ENCODE results near the gene CDC20. TPM values are rescaled to one million over a fixed set of nuclear protein-coding genes. Genes with fewer than 3 reads are reported as not detected.
"Not testable (repeated sequence)": the region's sequence is repeated elsewhere in the genome, so short reads cannot be mapped to it uniquely, and the experiment has no call there.

Gene CDC20
- total RNA-seq, 1 donor from 2014 or later, result 22.5 TPM

DNA sequence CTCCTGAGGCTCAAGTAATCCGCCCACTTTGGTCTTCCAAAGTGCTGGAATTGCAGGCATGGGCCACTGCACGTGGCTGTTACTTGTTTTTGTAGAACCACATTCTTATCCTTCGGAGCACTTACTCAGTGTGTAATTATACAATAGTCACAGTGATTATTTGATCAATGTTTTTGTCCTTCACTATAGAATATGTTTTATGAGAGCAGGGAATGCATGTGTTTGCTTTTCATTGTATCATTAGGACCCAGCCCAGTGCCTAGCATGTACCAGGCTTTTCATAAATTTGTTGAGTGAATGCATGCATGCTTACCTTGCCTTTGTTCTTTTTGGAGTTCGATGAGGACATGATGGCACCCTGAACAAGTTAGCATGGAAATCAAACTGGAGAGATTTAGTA is 36.7 kb downstream of the CDC20 start:
- Mint-ChIP-seq H3K27ac (ENCODE audit: unreplicated experiment) (no peak overlapping the region), H3K27me3 (ENCODE audit: unreplicated experiment) (no peaks in the 10 kb centered on the region), H3K4me1 (ENCODE audit: low read depth, unreplicated experiment) (no peaks in the 10 kb centered on the region), H3K9me3 (ENCODE audit: unreplicated experiment) (no peaks in the 10 kb centered on the region), H3K4me3 (ENCODE audit: unreplicated experiment) (no peak overlapping the region), H3K36me3 (ENCODE audit: unreplicated experiment) (no peaks in the 10 kb centered on the region)
- DNase-seq, result no peak
- TF ChIP-seq, protein P1, sequence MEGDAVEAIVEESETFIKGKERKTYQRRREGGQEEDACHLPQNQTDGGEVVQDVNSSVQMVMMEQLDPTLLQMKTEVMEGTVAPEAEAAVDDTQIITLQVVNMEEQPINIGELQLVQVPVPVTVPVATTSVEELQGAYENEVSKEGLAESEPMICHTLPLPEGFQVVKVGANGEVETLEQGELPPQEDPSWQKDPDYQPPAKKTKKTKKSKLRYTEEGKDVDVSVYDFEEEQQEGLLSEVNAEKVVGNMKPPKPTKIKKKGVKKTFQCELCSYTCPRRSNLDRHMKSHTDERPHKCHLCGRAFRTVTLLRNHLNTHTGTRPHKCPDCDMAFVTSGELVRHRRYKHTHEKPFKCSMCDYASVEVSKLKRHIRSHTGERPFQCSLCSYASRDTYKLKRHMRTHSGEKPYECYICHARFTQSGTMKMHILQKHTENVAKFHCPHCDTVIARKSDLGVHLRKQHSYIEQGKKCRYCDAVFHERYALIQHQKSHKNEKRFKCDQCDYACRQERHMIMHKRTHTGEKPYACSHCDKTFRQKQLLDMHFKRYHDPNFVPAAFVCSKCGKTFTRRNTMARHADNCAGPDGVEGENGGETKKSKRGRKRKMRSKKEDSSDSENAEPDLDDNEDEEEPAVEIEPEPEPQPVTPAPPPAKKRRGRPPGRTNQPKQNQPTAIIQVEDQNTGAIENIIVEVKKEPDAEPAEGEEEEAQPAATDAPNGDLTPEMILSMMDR (IDR thresholded peaks at IDR 0.05; ENCODE audit: partially characterized antibody, unreplicated experiment), result no peak

DNA sequence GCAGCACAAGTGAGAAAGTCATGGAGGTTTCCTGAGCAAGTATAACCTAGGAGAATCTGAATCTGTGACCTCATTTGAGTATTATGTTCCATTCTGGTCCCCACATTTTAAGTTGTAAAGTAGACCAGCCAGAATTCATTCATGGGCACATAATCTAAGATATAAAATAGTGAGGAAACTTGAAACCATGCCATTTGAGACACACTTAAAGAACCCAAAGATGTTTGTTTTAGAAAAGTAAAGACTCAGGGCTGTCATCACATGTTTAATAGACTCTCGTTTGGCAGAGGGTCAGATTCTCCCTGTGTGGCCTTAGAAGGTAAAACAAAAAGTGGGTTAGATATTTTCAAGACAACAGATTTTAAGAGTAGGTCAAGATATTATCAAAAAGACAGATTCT is 37.3 kb downstream of the CDC20 start:
- TF ChIP-seq, protein P1 (IDR thresholded peaks at IDR 0.05; ENCODE audit: partially characterized antibody, unreplicated experiment), result no peak
- Mint-ChIP-seq H3K27me3 (ENCODE audit: unreplicated experiment) (no peaks in the 10 kb centered on the region), H3K9me3 (ENCODE audit: unreplicated experiment) (no peaks in the 10 kb centered on the region), H3K36me3 (ENCODE audit: unreplicated experiment) (no peaks in the 10 kb centered on the region), H3K27ac (ENCODE audit: unreplicated experiment) (no peak overlapping the region), H3K4me1 (ENCODE audit: low read depth, unreplicated experiment) (no peaks in the 10 kb centered on the region), H3K4me3 (ENCODE audit: unreplicated experiment) (no peak overlapping the region)
- DNase-seq, result no peak

DNA sequence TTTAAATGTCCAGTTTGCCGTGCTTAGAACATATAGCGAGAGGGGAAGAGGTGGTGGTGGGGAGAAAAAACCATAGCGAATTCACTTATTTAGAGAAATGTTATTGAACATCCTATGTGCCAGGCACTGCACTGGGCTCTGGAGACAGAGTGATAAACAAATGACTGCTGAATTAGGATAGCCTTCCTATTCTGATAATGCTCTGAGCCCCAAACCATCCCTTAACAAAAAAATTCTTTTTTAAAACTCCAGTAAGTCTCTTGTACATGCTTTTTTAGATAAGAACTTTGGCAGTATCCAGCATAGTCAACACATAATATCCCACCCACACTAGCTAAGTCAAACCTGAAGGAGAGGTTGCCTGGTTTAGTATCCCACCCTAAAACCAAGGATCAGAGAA is 39.4 kb downstream of the CDC20 start:
- Mint-ChIP-seq H3K27me3 (ENCODE audit: unreplicated experiment) (peaks cover 3% of the 10 kb centered on the region), H3K36me3 (ENCODE audit: unreplicated experiment) (no peaks in the 10 kb centered on the region), H3K9me3 (ENCODE audit: unreplicated experiment) (no peaks in the 10 kb centered on the region), H3K27ac (ENCODE audit: unreplicated experiment) (no peak overlapping the region), H3K4me3 (ENCODE audit: unreplicated experiment) (no peak overlapping the region), H3K4me1 (ENCODE audit: low read depth, unreplicated experiment) (no peaks in the 10 kb centered on the region)
- no peak for DNase-seq
- TF ChIP-seq, protein P1 (IDR thresholded peaks at IDR 0.05; ENCODE audit: partially characterized antibody, unreplicated experiment), result no peak

DNA sequence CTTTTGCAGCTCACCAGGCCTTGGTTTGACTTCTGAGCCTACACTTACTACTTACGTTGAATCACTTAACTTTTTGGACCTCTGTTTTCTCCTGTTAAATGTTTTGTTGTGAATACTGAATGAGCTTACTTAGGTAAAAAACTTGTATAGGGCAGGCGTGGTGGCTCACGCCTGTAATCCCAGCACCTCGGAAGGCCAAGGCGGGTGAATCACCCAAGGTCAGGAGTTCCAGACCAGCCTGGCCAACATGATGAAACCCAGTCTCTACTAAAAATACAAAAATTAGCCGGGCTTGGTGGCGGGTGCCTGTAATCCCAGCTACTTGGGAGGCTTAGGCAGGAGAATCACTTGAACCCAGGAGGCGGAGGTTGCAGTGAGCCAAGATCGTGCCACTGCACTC is 41.7 kb downstream of the CDC20 start:
- not testable (repeated sequence) for H3K27me3 Mint-ChIP-seq (ENCODE audit: unreplicated experiment); H3K4me3 Mint-ChIP-seq (ENCODE audit: unreplicated experiment); DNase-seq; H3K9me3 Mint-ChIP-seq (ENCODE audit: unreplicated experiment); H3K36me3 Mint-ChIP-seq (ENCODE audit: unreplicated experiment); H3K4me1 Mint-ChIP-seq (ENCODE audit: low read depth, unreplicated experiment); H3K27ac Mint-ChIP-seq (ENCODE audit: unreplicated experiment)

DNA sequence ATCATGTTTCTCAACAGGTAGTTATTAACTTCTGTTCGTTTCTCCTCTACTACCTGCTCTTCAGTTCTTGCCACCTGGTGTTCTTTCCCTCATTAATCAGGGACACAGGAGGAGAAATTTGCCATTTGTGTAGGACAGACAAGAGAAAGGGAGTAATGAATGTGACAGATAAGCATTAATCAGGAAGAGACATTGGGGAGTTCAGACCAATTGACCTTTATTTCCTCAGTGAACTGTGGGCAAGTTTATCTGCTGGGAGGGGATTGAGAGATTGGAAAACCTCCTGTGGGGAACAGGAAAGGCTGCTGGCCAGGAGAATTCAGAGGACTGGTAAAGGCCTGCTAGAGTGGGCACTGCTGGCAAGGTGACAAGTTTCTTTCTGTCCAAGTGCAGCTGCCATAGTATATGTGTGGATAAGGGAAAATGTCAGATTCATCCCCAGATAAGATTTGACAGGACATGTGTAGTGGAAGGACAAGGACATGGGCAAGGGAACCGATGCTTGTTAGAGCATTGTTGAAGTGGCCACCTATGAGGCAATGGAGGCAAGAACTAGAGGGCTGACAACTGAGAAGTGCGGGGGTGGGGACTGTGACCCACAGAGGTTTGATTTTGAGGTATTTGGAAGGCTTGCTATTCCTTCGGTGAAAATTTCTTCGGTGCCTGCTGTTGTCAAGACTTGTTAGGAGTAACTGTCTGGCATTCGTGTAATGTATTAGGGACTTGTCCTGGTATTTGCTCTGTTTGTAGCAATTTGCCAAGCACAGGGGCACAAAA is 43.5 kb downstream of the CDC20 start:
- no peaks in the 10 kb centered on the region for H3K4me1 Mint-ChIP-seq (ENCODE audit: low read depth, unreplicated experiment)
- peaks cover 5% of the 10 kb centered on the region for H3K36me3 Mint-ChIP-seq (ENCODE audit: unreplicated experiment)
- TF ChIP-seq, protein P1 (IDR thresholded peaks at IDR 0.05; ENCODE audit: partially characterized antibody, unreplicated experiment), result no peak
- peaks cover 3% of the 10 kb centered on the region for H3K9me3 Mint-ChIP-seq (ENCODE audit: unreplicated experiment)
- H3K27me3 Mint-ChIP-seq (ENCODE audit: unreplicated experiment), result peaks cover 6% of the 10 kb centered on the region
- H3K4me3 Mint-ChIP-seq (ENCODE audit: unreplicated experiment), result no peak overlapping the region
- no peak overlapping the region for H3K27ac Mint-ChIP-seq (ENCODE audit: unreplicated experiment)
- no peak for DNase-seq
